Right lobe of liver (tissue), 4 donors: Measurements from ENCODE around the gene NCAPD3.

ENCODE experiments used
- CTCF ChIP-seq, 4 donors: fragments of 200-600 bp in 3 of 4; fragments of 450-650 bp in 1 of 4; IDR thresholded peaks; one replicate each; pipeline versions ENCODE4 v1.5.1 to v1.8.0; 2016 to 2022; ENCODE audit warnings: antibody characterized with exemption in 4 of 4, mild to moderate bottlenecking in 2 of 4
- POLR2A ChIP-seq: fragments of 450-650 bp; IDR thresholded peaks from one replicate; pipeline ENCODE4 v1.6.1; 2017; ENCODE audit warnings: antibody characterized with exemption, mild to moderate bottlenecking
- donor health status: DM: no; HTN: no; CAD: no.
- donor health status: DM: no; HTN: no; CAD: no.
- donor health status: DM: no; HTN: yes; CAD: no.

GRCh38 chr11:134267461-134267860 lies 43.7 kb upstream of the NCAPD3 start:
- no peak for TF ChIP-seq CTCF (IDR thresholded peaks at IDR 0.05)
- no peak for TF ChIP-seq POLR2A
